K562 (cell line): ENCODE measurements around the gene PBX1. TPM values are rescaled to one million over a fixed set of nuclear protein-coding genes. Genes with fewer than 3 reads are reported as not detected.
A peak's percentile ranks its signal among the peaks of the same experiment; 100 is the strongest.

Experiments
- ATAC-seq: fragments of 200-7000 bp; cut with Tn5 transposase; 3 replicates; pipeline ENCODE4 v1.9.1; 2020; ENCODE audit warnings: moderate library complexity
- BruUV-seq: library from RNA; stranded (reverse); fragments of 400-500 nt; replicated peaks from 2 replicates; lab custom pipeline; 2021; lab: Mats Ljungman, UMichigan
- CTCF ChIA-PET: fragments of 300-600 bp; formaldehyde crosslinking; extraction: SDS; loops from one replicate; lab custom pipeline; 2021; ENCODE audit warnings: low intra/inter-chr PET ratio; lab: Yijun Ruan, JAX
- POLR2A ChIA-PET: fragments of 300-600, 350-650 bp; sonication (Branson Sonifier 250); formaldehyde crosslinking; extraction: SDS; loops from one replicate; lab custom pipeline; 2021; ENCODE audit warnings: antibody characterized with exemption, inconsistent platforms; lab: Yijun Ruan, JAX
- DNase-seq, 4 experiments: peaks; one replicate each; pipeline versions ENCODE4 v3.0.0 to v3.0.0-alpha.2; 2011 to 2018; ENCODE audit warnings: low spot score in 3 of 4, mixed read lengths in 3 of 4; ENCODE audit errors: extremely low read depth in 1 of 4
- FAIRE-seq: peaks from 2 replicates; lab custom pipeline; 2011; peaks lifted over from hg19 to GRCh38; lab: Jason Lieb, UNC
- H2AFZ ChIP-seq: 2 replicates; pipeline ENCODE4 v1.6.0; 2011; ENCODE audit warnings: low read depth, low read length, control low read depth, inconsistent platforms
- H3K27ac ChIP-seq: fragments of 200-600 bp; 3 replicates; pipeline ENCODE4 v1.8.0; 2011; ENCODE audit warnings: low read depth, mild to moderate bottlenecking, control low read depth, inconsistent platforms, low read length, moderate library complexity, mixed read lengths; ENCODE audit errors: extremely low read depth
- H3K27me3 ChIP-seq, 2 experiments: fragments of 300-600 bp in 1 of 2; 2 replicates in 1 of 2; 3 replicates in 1 of 2; pipeline versions ENCODE4 v1.6.0 to v1.8.0; 2011; ENCODE audit warnings: inconsistent platforms in 2 of 2, low read length in 2 of 2, mild to moderate bottlenecking in 1 of 2, mixed read lengths in 1 of 2, moderate library complexity in 1 of 2; ENCODE audit not compliant: control insufficient read depth in 2 of 2, insufficient read depth in 2 of 2
- H3K36me3 ChIP-seq: fragments of 300-600 bp; 3 replicates; pipeline ENCODE4 v1.8.0; 2011; ENCODE audit warnings: mild to moderate bottlenecking, low read length, inconsistent platforms; ENCODE audit not compliant: control insufficient read depth, insufficient read depth
- H3K4me1 ChIP-seq, 2 experiments: fragments of 200-600 bp in 1 of 2; replicated peaks in 1 of 2; 2 replicates in 1 of 2; 3 replicates in 1 of 2; pipeline versions ENCODE4 v1.5.1 to v1.8.0; 2011; ENCODE audit warnings: inconsistent platforms in 2 of 2, low read length in 2 of 2, mild to moderate bottlenecking in 1 of 2, mixed read lengths in 1 of 2, moderate library complexity in 1 of 2; ENCODE audit not compliant: control insufficient read depth in 2 of 2, insufficient read depth in 2 of 2
- H3K4me2 ChIP-seq: 2 replicates; pipeline ENCODE4 v1.6.1; 2011; ENCODE audit warnings: low read length, control low read depth, inconsistent platforms, mixed read lengths; ENCODE audit not compliant: insufficient read depth
- H3K4me3 ChIP-seq: fragments of 200-600 bp; sonication (generic), shearing (Covaris generic); 2 replicates; pipeline ENCODE4 v1.5.1; 2016; ENCODE audit warnings: control low read depth, inconsistent platforms
- H3K79me2 ChIP-seq: fragments of 200-600 bp; 3 replicates; pipeline ENCODE4 v1.8.0; 2011; ENCODE audit warnings: low read length, inconsistent platforms; ENCODE audit not compliant: control insufficient read depth, insufficient read depth
- H3K9ac ChIP-seq, 2 experiments: 2 replicates each; pipeline versions ENCODE4 v1.6.0 to v1.6.1; 2011; ENCODE audit warnings: low read depth in 2 of 2, low read length in 2 of 2, control low read depth in 1 of 2, inconsistent platforms in 1 of 2, mild to moderate bottlenecking in 1 of 2, mixed read lengths in 1 of 2; ENCODE audit not compliant: insufficient read depth in 1 of 2
- H3K9me1 ChIP-seq: one replicate; pipeline ENCODE4 v1.6.0; 2011; ENCODE audit warnings: inconsistent platforms, mild to moderate bottlenecking, low read length, moderate library complexity; ENCODE audit not compliant: control insufficient read depth, insufficient read depth
- H3K9me3 ChIP-seq: replicated peaks from 2 replicates; pipeline ENCODE4 v1.5.1; 2011; ENCODE audit warnings: low read depth, low read length, inconsistent platforms; ENCODE audit not compliant: control insufficient read depth, insufficient read depth
- H4K20me1 ChIP-seq: replicated peaks from 2 replicates; pipeline ENCODE4 v1.6.1; 2011; ENCODE audit warnings: low read length, inconsistent platforms, mixed read lengths; ENCODE audit not compliant: control insufficient read depth, insufficient read depth
- BRCA1 ChIP-seq, 2 experiments: fragments of 450-650 bp in 1 of 2; sonication (generic) in 1 of 2; formaldehyde crosslinking in 1 of 2; IDR thresholded peaks; 2 replicates each; pipeline versions ENCODE4 v1.5.0 to v1.6.1; 2017 to 2020; ENCODE audit warnings: mild to moderate bottlenecking in 1 of 2, missing genetic modification reagents in 1 of 2
- CBFA2T2 ChIP-seq: fragments of 450-650 bp; conservative IDR thresholded peaks from 2 replicates; pipeline ENCODE4 v1.6.1; 2017; ENCODE audit warnings: mild to moderate bottlenecking
- CEBPG ChIP-seq, 3 experiments: fragments of 200-800 bp in 1 of 3; sonication (Bioruptor generic) in 1 of 3; sonication (generic) in 1 of 3; formaldehyde crosslinking in 1 of 3; IDR thresholded peaks in 2 of 3; conservative IDR thresholded peaks in 1 of 3; 2 replicates each; pipeline versions ENCODE4 v1.6.1 to v1.8.0; 2016 to 2022; ENCODE audit warnings: missing compliant biosample characterization in 2 of 3, missing genetic modification characterization in 2 of 3, mild to moderate bottlenecking in 1 of 3, missing genetic modification reagents in 1 of 3
- CHAMP1 ChIP-seq: fragments of 450-650 bp; IDR thresholded peaks from 2 replicates; pipeline ENCODE4 v1.6.1; 2016; ENCODE audit warnings: mild to moderate bottlenecking
- HDGF ChIP-seq: fragments of 450-650 bp; IDR thresholded peaks from 2 replicates; pipeline ENCODE4 v1.6.1; 2016
- HNRNPLL ChIP-seq: fragments of 200-400 bp; formaldehyde crosslinking; IDR thresholded peaks from 2 replicates; pipeline ENCODE4 v1.6.1; 2017; ENCODE audit warnings: low read length, low read depth, mild to moderate bottlenecking; ENCODE audit not compliant: poor library complexity, severe bottlenecking
- ILF3 ChIP-seq: fragments of 450-650 bp; IDR thresholded peaks from 2 replicates; pipeline ENCODE4 v1.6.1; 2018; ENCODE audit warnings: antibody characterized with exemption, mild to moderate bottlenecking, moderate library complexity, borderline replicate concordance
- MEF2A ChIP-seq: IDR thresholded peaks from 2 replicates; pipeline ENCODE4 v1.6.1; 2011; ENCODE audit warnings: low read depth, mild to moderate bottlenecking, low read length, moderate library complexity; ENCODE audit not compliant: control insufficient read depth
- MTA3 ChIP-seq: fragments of 450-650 bp; formaldehyde crosslinking; IDR thresholded peaks from 2 replicates; pipeline ENCODE4 v1.6.1; 2017; ENCODE audit warnings: mild to moderate bottlenecking, borderline replicate concordance
- NCOA2 ChIP-seq, 2 experiments: fragments of 450-650 bp; IDR thresholded peaks; 2 replicates each; pipeline ENCODE4 v1.6.1; 2018; ENCODE audit warnings: mild to moderate bottlenecking in 2 of 2, moderate library complexity in 1 of 2; ENCODE audit not compliant: partially characterized antibody in 2 of 2
- NCOA6 ChIP-seq: fragments of 450-650 bp; IDR thresholded peaks from 2 replicates; pipeline ENCODE4 v1.6.1; 2017; ENCODE audit warnings: mild to moderate bottlenecking
- OTX1 ChIP-seq: fragments of 450-650 bp; formaldehyde crosslinking; IDR thresholded peaks from 2 replicates; pipeline ENCODE4 v1.4.0; 2022; ENCODE audit warnings: mild to moderate bottlenecking
- RBM22 ChIP-seq: fragments of 200-400 bp; formaldehyde crosslinking; IDR thresholded peaks from 2 replicates; pipeline ENCODE4 v1.6.1; 2018; ENCODE audit warnings: low read length, low read depth; ENCODE audit not compliant: poor library complexity, severe bottlenecking
- SMARCA5 ChIP-seq: fragments of 450-650 bp; IDR thresholded peaks from 2 replicates; pipeline ENCODE4 v1.6.1; 2016
- SPI1 ChIP-seq: IDR thresholded peaks from 2 replicates; pipeline ENCODE4 v1.6.1; 2011; ENCODE audit warnings: low read depth, low read length, control low read depth, borderline replicate concordance
- ZNF644 ChIP-seq: fragments of 200-800 bp; sonication (Bioruptor generic); IDR thresholded peaks from 2 replicates; pipeline ENCODE4 v1.6.1; 2016; ENCODE audit warnings: low read depth, missing genetic modification characterization, missing compliant biosample characterization
- ZNF766 ChIP-seq: fragments of 200-800 bp; sonication (Bioruptor generic); conservative IDR thresholded peaks from 2 replicates; pipeline ENCODE4 v1.6.1; 2016; ENCODE audit warnings: missing genetic modification characterization, missing compliant biosample characterization
- WGBS: fragments of 100-300 bp; shearing (Covaris generic); methylation state at CpG from one replicate; pipeline ENCODE4 v1.1.6; 2016; ENCODE audit warnings: low coverage, mixed read lengths; ENCODE audit not compliant: insufficient coverage; ENCODE audit errors: missing lambda C conversion rate; 5-methylcytosine and 5-hydroxymethylcytosine counted together
- in situ Hi-C: fragments of 300-500 bp; cut with MboI; formaldehyde crosslinking; loops from 4 replicates; pipeline ENCODE4 v1.15.0; 2018; ENCODE audit warnings: inconsistent platforms, mixed read lengths
- intact Hi-C: fragments of 100-400 bp; cut with micrococcal nuclease; formaldehyde crosslinking; loops from 2 replicates; pipeline ENCODE4 v1.14.2; 2022
- polyA plus RNA-seq, 8 experiments: library from polyadenylated mRNA; depleted of rRNA in 4 of 8; stranded (reverse) in 5 of 8; unstranded in 3 of 8; fragments of >200 nt; fragmentation: Nextera tagmentation in 2 of 8; fragmentation: Illumina TruSeq in 1 of 8; extraction: Ambion mirVana in 2 of 8; extraction: Trizol in 1 of 8; gene quantifications; 2 replicates each; pipeline versions ENCODE4 v1.2.1 to v1.2.3, GENCODE V29; 2011 to 2014; ENCODE audit warnings: inconsistent platforms in 1 of 8, missing spikeins in 1 of 8
- total RNA-seq, 7 experiments: library from RNA; depleted of rRNA in 6 of 7; stranded (reverse); fragments of >200 nt in 6 of 7; fragmentation: Illumina TruSeq in 2 of 7; extraction: Trizol in 2 of 7; gene quantifications; 2 replicates each; pipeline versions ENCODE4 v1.2.1 to v1.2.3, GENCODE V29; 2011 to 2021; ENCODE audit warnings: low replicate concordance in 1 of 7

PBX1 gene
- total and polyA plus RNA-seq, 9 of the 15 experiments (the other 6 are each of a cell fraction or from before 2014, with no cell fraction given), result 0.03 to 0.62 (median 0.17) TPM

GRCh38 chr1:164709541-164710278, 150.7 kb downstream of the PBX1 start (continued):
- TF ChIP-seq HDGF (no peak), CBFA2T2 (no peak), HNRNPLL (no peak), ZNF644 (no peak)

- Histone ChIP-seq H3K4me2 (peak overlapping the region; percentile 49), H3K4me3 (no peak overlapping the region), H3K9me3 (no peaks in the 10 kb centered on the region), H3K9me1 (no peaks in the 10 kb centered on the region), H3K36me3 (no peaks in the 10 kb centered on the region), H3K9ac (no peak overlapping the region), H2AFZ (0 out of 2 replicates have a peak overlapping the region, but pooled peaks have one; percentile 10), H3K27ac (peak overlapping the region; percentile 64), H3K4me1 (peaks cover 16 to 34% of the 10 kb centered on the region in 2 experiments; a peak in 3 of 5 replicates), H3K27me3 (no peaks in the 10 kb centered on the region), H3K79me2 (no peaks in the 10 kb centered on the region), H4K20me1 (no peaks in the 10 kb centered on the region)
- 2% methylated on average over 25 of the region's 25 CpGs for WGBS
- peak; percentile 87 for ATAC-seq
- in situ Hi-C loops, result no loop called here
- FAIRE-seq, result peak; percentile 95
- peak; percentile 89 to 91 (median 90) for DNase-seq
- BruUV-seq, result no TSS peak
- ChIA-PET CTCF (no interaction called here), POLR2A (interaction anchor here (0.6 to 1.2 kb wide), 4 partner anchors 10 to 1364 kb away, joined by 3 to 6 read pairs (median 4); no protein-coding TSS in a partner anchor)
- intact Hi-C loops, result loop anchor here (1.0 to 2.0 kb wide), 3 partner anchors 22 to 62 kb away; no protein-coding TSS in a partner anchor
- TF ChIP-seq SPI1, result peak; percentile 35; the same call in 1 of the 2 replicates
- TF ChIP-seq RBM22, result no peak
- TF ChIP-seq NCOA2 (IDR thresholded peaks at IDR 0.05; ENCODE audit: partially characterized antibody in 2 of 2), result peak; percentile 94 to 95
- TF ChIP-seq ILF3, result no peak
- TF ChIP-seq OTX1 (CRISPR knock-in tag), result peak; percentile 85; the same call in 1 of the 2 replicates
- TF ChIP-seq NCOA6, result peak; percentile 46; the same call in 1 of the 2 replicates
- TF ChIP-seq CHAMP1, result peak; percentile 99
- TF ChIP-seq BRCA1 (IDR thresholded peaks at IDR 0.05), result no peak
- TF ChIP-seq BRCA1 (CRISPR knock-in tag; IDR thresholded peaks at IDR 0.05), result no peak
- peak; percentile 86; the same call in 1 of the 2 replicates for TF ChIP-seq MTA3
- peak; percentile 97 for TF ChIP-seq MEF2A
- TF ChIP-seq SMARCA5, result no peak
- TF ChIP-seq CEBPG (CRISPR knock-in tag; IDR thresholded peaks at IDR 0.05), result no peak
- no peak for TF ChIP-seq CEBPG (tag; conservative IDR thresholded peaks at IDR 0.05 in 1 of 2, IDR thresholded peaks at IDR 0.05 in 1 of 2)
- TF ChIP-seq ZNF766 (CRISPR knock-in tag), result peak; percentile 97
These were observed 153.4 kb downstream of the PBX1 start for GRCh38 chr1:164712131-164713036.
